Osteocyte (in vitro differentiated cells): ENCODE data around the gene ZNF423. TPM values are rescaled to one million over a fixed set of nuclear protein-coding genes. Genes with fewer than 3 reads are reported as not detected.

Experiments
- DNase-seq: peaks from one replicate; pipeline ENCODE4 v3.0.0; 2021; ENCODE audit warnings: mixed read lengths; ENCODE audit not compliant: unreplicated experiment; ENCODE audit errors: extremely low spot score
- H3K27ac Mint-ChIP-seq: one replicate; pipeline ENCODE4 v1.8.0; 2021; ENCODE audit warnings: mild to moderate bottlenecking, mixed read lengths; ENCODE audit not compliant: unreplicated experiment
- H3K27me3 Mint-ChIP-seq: one replicate; pipeline ENCODE4 v1.8.0; 2021; ENCODE audit warnings: mixed read lengths; ENCODE audit not compliant: unreplicated experiment
- H3K36me3 Mint-ChIP-seq: one replicate; pipeline ENCODE4 v1.8.0; 2021; ENCODE audit warnings: mixed read lengths; ENCODE audit not compliant: unreplicated experiment
- H3K4me1 Mint-ChIP-seq: one replicate; pipeline ENCODE4 v1.8.0; 2021; ENCODE audit warnings: mixed read lengths; ENCODE audit not compliant: unreplicated experiment
- H3K4me3 Mint-ChIP-seq: one replicate; pipeline ENCODE4 v1.8.0; 2021; ENCODE audit warnings: mild to moderate bottlenecking, moderate library complexity, mixed read lengths; ENCODE audit not compliant: unreplicated experiment
- H3K9me3 Mint-ChIP-seq: one replicate; pipeline ENCODE4 v1.8.0; 2021; ENCODE audit warnings: mixed read lengths; ENCODE audit not compliant: unreplicated experiment
- total RNA-seq: library from RNA; stranded (reverse); gene quantifications from 2 replicates; pipeline ENCODE4 v1.2.1, GENCODE V29; 2021
- TF ChIP-seq, protein P1 (sequence below): fragments of 200-600 bp; sonication (generic); IDR thresholded peaks from 2 replicates; pipeline ENCODE4 v1.5.0; 2021; ENCODE audit warnings: antibody characterized with exemption, mild to moderate bottlenecking, moderate library complexity

The ZNF423 gene
- total RNA-seq, 1 donor from 2014 or later = 25.1 TPM

DNA sequence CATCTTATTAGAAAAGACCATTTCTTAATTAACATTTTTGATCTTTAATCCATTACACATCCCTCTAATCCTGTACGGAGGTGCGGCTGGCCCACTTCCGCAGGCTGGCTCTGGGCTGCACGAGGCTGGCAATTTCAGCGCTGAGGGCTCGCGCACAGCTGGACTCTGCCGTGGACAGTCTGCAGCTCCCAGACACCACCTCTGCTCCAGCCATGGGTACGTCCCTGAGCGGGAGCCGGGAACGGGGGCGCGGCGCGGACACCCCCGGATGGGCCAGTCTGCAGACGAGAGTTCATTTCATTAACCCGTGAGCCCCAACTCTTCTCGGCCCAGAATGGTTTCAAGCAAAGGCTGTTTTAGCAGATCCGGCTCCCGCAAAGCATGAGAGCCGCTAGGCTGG is 87.9 kb downstream of the ZNF423 start:
- Mint-ChIP-seq H3K4me3 (no peak overlapping the region), H3K36me3 (no peaks in the 10 kb centered on the region), H3K9me3 (no peaks in the 10 kb centered on the region), H3K27me3 (no peaks in the 10 kb centered on the region), H3K27ac (no peak overlapping the region), H3K4me1 (peaks cover 16% of the 10 kb centered on the region)
- TF ChIP-seq, protein P1, sequence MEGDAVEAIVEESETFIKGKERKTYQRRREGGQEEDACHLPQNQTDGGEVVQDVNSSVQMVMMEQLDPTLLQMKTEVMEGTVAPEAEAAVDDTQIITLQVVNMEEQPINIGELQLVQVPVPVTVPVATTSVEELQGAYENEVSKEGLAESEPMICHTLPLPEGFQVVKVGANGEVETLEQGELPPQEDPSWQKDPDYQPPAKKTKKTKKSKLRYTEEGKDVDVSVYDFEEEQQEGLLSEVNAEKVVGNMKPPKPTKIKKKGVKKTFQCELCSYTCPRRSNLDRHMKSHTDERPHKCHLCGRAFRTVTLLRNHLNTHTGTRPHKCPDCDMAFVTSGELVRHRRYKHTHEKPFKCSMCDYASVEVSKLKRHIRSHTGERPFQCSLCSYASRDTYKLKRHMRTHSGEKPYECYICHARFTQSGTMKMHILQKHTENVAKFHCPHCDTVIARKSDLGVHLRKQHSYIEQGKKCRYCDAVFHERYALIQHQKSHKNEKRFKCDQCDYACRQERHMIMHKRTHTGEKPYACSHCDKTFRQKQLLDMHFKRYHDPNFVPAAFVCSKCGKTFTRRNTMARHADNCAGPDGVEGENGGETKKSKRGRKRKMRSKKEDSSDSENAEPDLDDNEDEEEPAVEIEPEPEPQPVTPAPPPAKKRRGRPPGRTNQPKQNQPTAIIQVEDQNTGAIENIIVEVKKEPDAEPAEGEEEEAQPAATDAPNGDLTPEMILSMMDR = no peak
- no peak for DNase-seq

DNA sequence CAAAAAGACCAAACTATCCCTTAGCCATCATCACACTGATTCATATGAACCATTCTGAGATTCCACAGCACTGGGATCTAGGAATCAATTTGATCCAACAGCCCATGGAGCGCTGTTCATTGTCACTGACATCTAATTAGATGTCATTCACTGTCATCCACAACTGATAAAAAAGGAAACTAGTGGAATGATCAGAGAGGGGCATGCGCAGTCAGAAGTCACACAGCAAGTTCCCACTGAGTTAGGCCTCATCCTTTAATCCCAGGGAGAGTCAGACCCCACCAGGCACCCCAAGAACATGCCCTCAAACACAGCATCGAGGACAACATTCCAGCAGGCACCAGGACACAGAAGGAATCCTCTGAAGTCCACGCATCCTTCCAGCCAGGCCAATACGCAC is 88.5 kb downstream of the ZNF423 start:
- Mint-ChIP-seq H3K27me3 (no peaks in the 10 kb centered on the region), H3K27ac (no peak overlapping the region)

DNA sequence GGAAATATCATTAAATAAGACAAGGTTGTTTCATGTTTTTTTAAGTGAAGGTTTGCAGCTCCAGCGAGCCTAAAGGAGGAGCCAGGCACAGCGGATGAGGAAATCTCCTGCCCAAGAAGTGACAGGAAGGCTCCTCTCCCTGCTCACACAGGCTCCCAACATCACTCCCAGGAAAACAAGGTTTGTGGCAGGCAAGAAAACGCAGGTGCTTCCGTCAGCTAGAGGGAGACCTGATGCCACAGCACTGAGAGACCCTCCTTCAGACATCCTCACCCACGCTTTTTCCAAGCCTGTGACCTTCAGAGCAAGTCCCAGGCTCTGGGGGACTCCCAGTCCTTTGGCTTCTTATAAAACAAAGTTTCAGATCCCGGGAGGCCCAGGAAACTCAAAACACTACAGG is 89.7 kb downstream of the ZNF423 start:
- Mint-ChIP-seq H3K4me1 (peaks cover 12% of the 10 kb centered on the region), H3K4me3 (no peak overlapping the region), H3K27me3 (no peaks in the 10 kb centered on the region), H3K27ac (no peak overlapping the region), H3K9me3 (no peaks in the 10 kb centered on the region), H3K36me3 (no peaks in the 10 kb centered on the region)
- DNase-seq = no peak
- TF ChIP-seq, protein P1 = no peak

More for the DNA sequence above, 88.5 kb downstream of the ZNF423 start:
- DNase-seq = no peak
- no peaks in the 10 kb centered on the region for H3K9me3 Mint-ChIP-seq
- no peaks in the 10 kb centered on the region for H3K36me3 Mint-ChIP-seq
- TF ChIP-seq, protein P1 = no peak
- peaks cover 12% of the 10 kb centered on the region for H3K4me1 Mint-ChIP-seq
- H3K4me3 Mint-ChIP-seq = no peak overlapping the region

DNA sequence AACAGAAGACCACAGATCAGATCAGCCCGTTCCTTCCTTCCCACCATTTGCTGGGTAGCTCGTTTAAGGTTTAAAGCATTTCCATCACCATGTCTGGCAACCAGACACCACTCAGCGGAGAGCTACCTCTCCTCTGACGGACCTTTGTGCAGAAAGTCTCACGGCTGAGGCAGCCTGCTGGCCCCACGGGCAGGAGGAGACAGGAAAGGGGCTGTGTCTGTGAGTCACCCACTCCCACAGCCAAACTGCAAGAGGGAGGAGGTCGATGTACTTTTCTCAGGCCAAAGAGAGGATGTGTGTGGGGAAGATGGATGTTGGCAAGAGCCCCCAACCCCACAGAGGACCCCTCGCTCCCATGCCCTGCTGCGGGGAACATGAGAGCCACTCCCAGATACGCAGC is 92.1 kb downstream of the ZNF423 start:
- no peak overlapping the region for H3K4me3 Mint-ChIP-seq
- no peak overlapping the region for H3K27ac Mint-ChIP-seq
- TF ChIP-seq, protein P1 = no peak
- H3K9me3 Mint-ChIP-seq = no peaks in the 10 kb centered on the region
- H3K27me3 Mint-ChIP-seq = no peaks in the 10 kb centered on the region
- H3K36me3 Mint-ChIP-seq = no peaks in the 10 kb centered on the region
- DNase-seq = no peak
- H3K4me1 Mint-ChIP-seq = peaks cover 12% of the 10 kb centered on the region

DNA sequence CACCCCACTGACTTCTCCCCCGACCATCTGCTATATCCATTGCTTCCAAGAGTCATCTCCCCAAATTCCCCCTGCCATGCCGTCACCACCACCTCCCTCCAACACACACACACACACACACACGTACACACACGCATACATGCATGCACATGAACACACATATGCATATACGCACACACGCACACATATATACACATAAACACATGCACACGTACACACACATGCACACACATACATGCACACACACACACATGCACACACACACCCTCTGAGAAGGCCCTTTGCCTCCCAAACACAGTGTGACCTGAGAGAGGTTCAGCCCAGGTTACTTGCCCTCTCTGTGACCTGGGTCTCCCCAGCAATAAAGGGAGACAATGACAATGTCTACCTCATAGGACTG is 95.1 kb downstream of the ZNF423 start:
- Mint-ChIP-seq H3K4me3 (no peak overlapping the region), H3K9me3 (no peaks in the 10 kb centered on the region), H3K27me3 (no peaks in the 10 kb centered on the region), H3K4me1 (peaks cover 13% of the 10 kb centered on the region), H3K27ac (no peak overlapping the region), H3K36me3 (no peaks in the 10 kb centered on the region)
- no peak for DNase-seq
- TF ChIP-seq, protein P1 = no peak
